GM21381 (cell line): ENCODE data around the gene KLHDC10.
"Not testable (repeated sequence)": the region's sequence is repeated elsewhere in the genome, so short reads cannot be mapped to it uniquely, and the experiment has no call there.

Experiments used
- ATAC-seq: cut with Tn5 transposase; IDR thresholded peaks from one replicate; pipeline ENCODE4 v1.9.1; 2021; ENCODE audit warnings: mild to moderate bottlenecking, moderate library complexity; ENCODE audit not compliant: unreplicated experiment

KLHDC10 gene

DNA sequence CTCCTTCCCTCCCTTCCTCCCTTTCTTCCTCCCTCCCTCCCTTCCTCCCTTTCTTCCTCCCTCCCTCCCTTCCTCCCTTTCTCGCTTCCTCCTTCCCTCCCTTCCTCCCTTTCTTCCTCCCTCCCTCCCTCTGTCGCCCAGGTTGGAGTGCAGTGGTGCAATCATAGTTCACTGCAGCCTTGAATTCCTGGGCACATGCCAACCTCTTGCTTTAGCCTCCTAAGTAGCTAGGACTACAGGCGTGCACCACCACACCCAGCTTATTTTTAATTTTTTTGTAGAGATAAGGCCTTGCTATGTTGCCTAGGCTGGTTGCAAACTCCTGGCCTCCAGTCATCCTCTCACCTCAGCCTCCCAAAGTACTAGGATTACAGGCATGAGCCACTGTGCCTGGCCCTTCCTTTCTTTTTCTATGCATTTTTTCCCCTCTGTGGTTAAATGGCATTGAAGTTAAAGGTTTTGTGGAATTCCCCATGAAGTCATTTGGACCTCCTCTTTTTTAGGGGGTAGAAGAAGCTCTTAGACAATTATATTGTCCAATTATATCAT is 9.6 kb downstream of the KLHDC10 start:
- no peak for ATAC-seq

DNA sequence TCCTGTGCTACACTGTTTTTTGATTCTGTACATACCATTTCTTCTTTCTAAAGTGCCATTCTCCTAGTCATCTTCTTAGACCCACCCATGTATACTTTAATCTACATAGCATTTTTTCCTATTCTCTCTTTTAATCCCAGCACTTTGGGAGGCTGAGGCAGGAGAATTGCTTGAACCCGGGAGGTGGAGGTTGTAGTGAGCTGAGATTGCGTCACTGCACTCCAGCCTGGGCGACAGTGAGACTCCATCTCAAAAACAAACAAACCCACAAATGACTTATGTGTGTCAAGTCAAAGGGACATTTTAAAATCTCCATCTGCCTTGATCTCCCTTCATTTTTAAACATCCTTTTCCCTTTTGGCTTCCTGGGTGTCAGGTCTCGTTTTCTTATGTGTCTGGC is 13.2 kb downstream of the KLHDC10 start:
- ATAC-seq = not testable (repeated sequence)

DNA sequence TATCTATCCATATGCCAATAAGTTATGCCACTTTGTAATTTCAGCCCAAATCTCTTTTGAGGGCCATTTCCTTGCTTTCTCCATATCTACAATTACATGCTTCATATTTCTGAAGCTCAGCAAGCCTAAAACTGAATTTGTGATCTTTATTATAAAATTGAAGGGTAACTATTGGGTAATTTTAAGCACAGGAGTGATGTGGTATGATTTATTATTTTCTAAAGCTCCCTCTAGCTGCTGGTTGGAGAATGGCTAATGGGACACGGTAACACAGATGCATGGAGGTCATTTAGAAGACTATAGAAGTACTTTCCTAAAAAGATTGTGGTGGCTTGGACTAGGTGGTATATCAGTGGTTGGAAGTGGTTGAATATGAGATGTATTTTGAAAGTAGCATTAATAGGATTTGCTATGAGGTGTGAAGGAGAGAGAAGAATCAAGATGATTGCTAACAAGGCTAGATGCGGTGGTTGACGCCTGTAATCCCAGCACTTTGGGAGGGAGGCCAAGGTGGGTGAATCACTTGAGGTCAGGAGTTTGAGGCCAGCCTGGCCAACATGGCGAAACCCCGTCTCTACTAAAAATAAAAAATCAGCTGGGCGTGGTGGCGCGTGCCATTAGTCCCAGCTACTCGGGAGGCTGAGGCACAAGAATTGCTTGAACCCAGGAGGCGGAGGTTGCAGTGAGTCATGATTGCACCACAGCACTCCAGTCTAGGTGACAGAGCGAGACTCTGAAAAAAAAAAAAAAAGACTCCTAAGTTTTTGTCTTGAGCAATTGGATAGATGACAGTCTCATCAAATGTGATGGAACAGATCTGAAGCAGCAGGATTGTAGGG is 13.9 kb downstream of the KLHDC10 start:
- ATAC-seq = no peak

DNA sequence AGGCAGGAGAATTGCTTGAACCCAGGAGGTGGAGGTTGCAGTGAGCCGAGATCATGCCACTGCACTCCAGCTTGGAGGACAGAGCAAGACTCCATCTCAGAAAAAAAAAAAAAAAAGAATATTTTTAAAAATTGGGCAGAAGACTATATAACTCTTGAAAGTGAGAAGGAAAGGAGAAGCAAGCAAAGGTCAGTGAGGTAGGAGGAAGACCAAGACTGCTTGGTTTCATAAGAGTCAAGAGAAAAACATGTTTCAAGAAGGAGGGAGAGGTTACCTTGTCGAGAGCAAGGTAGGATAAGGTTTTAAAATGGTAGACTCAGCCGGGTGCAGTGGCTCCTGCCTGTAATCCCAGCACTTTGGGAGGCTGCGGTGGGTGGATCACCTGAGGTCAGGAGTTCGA is 14.9 kb downstream of the KLHDC10 start:
- not testable (repeated sequence) for ATAC-seq

DNA sequence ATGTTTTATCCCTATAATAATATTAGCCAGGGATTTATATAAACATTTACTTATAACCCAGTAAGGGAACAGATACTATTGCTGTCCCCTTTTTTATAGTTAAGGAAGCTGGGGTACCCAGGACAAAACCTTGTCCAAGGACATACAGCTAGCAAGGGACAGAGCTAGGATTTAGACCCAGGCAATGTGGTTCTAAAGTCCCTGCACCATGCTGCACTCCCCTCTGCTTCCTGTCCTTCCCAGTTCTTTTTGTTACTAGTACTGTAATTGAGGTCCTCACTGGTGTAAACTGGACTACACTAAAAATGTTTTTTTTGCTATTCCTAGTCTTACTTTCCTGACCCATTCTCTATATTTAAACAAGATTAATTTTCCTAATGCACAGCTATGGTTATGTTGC is 16.6 kb downstream of the KLHDC10 start:
- no peak for ATAC-seq

DNA sequence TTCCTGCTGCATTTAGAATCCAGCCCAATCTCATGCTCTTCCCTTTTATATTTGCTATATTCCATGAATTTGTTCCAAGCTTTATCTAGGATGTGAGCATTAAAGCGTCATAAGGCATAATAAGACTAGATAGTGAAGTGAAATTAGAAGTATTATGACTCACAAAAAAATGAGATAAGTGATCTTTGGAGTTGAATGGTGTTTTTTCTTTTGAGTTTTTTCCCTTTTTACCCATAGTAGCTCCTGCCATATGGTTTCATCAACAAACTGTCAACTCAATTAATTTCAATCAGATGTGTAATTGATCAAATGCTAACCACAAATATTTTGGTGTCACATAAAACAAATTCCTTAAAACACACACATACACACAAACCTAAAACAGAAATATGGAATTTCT is 17.0 kb downstream of the KLHDC10 start:
- no peak for ATAC-seq

DNA sequence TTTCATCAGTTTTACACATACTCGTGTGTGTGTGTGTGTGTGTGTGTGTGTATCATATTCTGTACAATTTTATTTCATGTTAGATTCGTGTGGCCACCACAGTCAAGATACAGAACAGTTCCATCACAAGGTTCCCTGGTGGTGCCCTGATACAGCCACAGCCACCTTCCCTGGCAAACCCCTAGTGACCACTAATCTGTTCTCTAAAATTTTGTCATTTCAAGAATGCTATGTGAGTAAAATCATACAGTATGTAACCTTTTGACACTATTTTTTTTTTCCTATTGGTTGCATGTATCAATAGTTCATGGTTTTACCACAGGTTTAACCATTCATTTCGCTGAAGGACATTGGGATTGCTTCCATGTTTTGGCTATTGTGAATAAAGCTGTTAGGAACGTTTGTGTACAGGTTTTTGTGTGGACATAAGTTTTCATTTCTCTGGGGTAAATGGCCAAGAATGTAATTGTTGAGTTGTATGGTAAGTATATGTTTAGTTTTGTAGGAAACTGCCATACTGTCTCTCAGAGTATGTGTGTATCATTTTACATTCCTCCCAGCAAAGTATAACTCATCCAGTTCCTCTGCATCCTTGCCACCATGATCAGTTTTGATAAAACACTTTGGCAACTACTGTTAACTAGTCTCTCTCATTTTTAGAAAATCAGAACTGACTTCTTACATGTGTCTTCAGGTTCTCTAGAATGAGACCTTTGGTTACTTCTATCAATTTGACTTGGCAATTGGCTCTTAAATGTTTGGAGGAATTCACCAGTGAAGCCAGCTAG is 20.6 kb downstream of the KLHDC10 start:
- no peak for ATAC-seq

DNA sequence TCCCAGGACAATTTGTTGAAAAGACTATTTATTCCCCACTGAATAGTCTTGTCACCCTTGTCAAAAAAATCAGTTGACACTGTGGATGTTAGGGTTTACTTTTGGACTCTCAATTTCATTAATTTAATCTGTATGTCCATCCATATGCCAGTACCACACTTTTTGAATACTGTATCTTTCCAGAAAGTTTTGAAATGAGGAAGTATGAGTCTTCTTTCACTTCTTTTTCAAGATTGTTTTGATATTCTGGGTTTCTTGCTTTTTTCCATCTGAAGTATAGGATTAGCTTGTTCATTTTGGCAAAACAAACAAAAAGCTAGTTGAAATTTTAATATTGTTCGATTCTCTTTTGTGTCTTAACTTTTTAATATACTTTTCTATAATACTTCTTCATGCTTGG is 21.7 kb downstream of the KLHDC10 start:
- no peak for ATAC-seq

DNA sequence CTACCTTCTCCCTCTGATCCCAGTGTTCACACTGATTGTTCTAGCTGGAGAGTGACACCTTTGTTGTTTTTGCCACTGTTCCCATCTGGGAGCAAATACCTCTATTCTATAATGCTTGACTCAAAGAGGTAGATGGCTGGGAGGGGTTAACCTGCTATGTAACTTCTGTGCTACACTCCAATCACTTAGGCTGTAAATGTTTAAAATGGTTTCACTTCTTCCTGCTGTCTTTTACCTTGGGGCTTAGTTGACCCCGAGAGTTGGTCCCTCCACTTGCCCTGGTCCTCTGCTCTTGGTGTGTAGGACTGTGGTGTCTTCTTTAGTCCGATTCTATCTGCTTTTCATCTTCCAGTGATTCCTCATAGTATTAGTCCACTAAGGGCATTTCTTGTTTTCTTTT is 22.3 kb downstream of the KLHDC10 start:
- ATAC-seq = no peak

DNA sequence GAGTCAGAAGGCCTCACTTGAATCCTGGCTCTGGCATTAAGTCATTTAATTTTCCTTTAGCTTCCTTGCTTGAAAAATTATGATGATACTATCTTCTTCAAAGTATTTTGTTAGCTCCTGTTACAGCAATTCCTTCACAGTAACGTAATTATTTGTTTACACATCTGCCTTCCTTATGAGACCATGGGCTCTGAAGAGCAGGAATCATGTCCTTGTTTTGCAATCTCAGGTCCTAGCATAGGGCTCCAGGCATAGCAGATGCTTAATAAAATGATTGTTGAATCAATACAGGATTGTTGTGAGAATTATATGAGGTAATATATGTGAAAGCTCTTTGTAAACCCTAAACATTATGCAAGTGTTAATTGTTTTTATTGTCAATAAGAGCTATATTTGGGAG is 25.5 kb downstream of the KLHDC10 start:
- no peak for ATAC-seq

DNA sequence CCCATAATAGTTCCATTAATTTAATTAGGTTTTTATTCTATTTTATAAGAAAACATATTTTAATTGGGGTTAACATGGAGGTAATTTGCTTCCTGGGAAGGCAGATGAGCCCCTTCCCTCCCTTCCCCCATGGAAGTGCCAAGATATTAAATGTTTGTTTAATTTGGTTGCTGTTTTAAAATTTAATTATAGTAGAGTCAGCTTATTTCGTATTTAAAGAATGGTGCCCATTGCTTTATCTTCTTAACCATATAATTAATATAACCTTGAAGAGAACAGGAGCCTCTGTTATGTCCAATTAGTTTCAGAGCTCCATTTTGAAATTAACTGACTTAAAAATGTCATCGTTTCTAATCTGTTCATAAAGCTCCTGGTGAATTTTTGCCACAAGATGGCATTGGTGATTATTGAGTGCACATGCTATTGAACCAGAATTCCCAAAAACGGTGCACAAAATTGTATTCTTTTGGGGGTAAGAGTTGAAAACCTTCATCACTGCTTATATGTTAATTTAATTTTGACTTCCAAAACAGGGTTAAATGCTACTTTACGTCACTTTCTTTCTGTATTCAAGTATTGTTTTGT is 26.0 kb downstream of the KLHDC10 start:
- ATAC-seq = no peak

DNA sequence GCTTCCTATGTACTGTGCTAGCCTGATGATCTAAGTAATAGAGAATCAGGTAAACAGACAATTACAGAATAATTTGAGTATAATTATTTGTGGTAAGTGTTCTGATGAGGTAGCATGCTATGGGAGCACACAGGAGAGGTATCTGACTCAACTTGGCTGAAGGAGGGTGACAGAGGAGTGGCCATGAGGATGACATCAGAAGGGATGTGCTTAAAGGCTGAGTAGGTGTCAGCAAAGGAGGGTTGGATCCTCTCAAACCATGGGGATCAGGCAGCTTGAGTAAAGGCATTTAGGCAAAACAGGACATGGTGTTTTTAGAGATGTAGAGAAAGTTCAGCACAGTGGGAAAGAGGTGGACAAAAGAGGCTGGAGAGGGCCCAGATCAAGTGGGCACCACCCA is 29.0 kb downstream of the KLHDC10 start:
- no peak for ATAC-seq

DNA sequence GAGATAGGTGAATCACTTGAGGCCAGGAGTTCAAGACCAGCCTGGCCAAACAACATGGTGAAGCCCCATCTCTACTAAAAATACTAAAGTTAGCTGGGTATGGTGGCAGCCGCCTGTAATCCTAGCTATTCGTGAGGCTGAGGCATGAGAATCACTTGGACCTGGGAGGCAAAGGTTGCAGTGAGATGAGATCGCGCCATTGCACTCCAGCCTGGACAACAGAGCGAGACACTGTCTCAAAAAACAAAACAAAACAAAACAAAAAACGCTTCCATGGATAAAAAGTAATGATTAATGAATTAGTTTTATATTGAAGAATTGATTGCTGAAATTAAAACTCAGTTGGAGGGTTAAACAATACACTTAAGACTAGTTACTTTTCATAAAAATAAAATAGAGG is 32.3 kb downstream of the KLHDC10 start:
- ATAC-seq = no peak

DNA sequence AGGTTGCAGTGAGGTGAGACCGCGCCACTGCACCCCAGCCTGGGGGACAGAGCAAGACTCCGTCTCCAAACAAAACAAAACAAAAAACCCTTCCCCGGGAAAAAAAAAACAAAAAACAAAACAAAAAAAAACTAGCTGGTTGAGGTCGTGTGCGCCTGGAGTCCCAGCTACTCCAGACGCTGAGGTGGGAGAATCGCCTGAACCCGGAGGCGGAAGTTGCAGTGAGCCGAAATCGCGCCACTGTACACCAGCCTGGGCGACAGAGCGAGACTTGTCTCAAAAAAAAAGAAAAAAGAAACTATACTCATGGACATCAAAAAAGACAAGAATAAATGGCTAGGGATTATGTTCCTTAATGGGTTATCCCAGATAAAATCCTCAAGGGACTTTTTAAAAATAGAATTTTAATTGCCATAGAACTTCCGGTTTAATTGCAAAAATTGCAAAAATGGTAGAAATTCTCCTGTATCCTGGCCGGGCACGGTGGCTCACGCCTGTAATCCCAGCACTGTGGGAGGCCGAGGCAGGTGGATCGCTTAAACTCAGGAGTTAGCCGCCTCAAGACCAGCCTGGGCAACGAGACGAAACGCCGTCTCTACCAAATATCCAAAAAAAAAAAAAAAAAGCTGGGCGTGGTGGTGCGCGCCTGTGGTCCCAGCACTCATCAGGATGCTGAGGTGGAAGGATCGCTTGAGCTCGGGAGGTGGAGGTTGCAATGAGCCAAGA is 37.8 kb downstream of the KLHDC10 start:
- no peak for ATAC-seq

DNA sequence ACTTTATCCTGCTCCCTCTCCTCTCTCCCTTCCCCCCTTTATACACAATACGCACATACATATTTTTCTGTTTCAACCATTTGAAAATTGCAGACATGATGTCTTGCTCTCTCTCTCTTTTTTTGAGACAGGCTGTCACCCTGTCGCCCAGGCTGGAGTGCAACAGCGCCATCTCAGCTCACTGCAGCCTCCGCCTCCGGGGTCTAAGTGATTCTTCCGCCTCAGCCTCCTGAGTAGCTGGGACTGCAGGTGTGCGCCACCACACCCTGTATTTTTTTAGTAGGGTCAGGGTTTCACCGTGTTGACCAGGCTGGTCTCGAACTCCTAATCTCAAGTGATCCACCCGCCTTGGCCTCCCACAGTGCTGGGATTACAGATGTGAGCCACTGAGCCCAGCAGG is 38.5 kb downstream of the KLHDC10 start:
- no peak for ATAC-seq

DNA sequence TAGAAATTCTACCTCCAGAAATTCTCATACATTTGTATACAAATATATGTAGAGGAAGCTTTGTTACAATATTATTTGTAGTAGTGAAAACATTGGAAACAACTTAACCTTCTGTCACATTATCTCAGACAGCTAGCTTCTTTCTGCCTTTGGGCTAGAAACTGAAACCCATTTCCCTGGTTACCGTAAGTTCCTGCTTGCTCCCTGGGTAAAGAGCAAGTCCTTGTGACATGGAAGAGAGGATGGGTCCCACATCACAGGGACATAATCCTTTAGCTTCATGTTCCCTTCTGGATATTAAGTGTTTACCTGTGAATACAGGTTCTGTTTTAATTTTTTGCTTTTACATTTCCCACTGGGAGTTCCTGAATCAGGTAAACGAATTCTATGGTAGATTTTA is 41.8 kb downstream of the KLHDC10 start:
- no peak for ATAC-seq

DNA sequence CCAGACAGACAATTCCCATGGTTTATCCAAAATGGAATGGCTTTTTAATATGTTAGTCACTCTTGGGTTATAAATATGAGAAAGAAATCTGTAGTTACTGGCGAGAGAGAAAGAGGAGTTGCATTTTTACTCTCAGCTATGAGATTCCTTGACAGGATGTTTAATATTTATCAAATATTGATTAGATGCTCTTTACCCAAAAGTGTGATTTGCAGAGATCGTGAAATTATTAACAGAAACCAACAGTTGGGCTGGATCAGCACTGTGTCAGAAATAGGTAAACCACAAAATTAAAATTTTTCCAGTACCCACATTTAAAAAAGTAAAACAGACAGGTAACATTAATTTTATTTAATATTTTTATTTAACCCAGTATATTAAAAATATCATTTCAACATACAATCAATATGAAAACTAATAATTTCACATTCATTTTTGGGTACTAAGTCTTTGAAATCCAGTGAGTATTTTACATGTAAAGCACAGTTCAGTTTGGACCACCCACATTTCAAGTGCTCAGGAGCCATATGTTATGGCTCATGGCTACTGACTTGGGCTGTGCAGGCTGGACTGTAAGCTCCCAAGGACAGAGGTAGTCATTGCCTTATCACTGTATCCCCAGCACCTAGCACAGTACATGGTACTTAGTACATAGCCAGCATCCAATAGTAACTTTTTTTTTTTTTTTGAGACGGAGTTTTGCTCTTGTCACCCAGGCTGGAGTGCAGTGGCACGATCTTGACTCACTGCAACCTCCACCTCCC is 42.5 kb downstream of the KLHDC10 start:
- ATAC-seq = no peak

DNA sequence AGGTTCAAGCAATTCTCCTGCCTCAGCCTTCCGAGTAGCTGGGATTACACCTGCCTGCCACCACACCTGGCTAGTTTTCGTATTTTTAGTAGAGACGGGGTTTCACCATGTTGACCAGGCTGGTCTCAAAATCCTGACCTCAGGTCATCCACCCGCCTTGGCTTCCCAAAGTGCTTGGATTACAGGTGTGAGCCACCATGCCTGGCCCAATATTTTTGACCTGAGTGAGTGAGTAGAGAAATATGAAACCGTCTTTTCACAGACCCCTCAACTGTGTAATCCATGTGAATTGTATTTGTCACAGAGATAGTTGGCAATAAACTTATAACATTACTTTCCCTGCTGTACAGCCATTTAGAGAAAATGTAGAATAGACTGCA is 43.1 kb downstream of the KLHDC10 start:
- ATAC-seq = not testable (repeated sequence)

DNA sequence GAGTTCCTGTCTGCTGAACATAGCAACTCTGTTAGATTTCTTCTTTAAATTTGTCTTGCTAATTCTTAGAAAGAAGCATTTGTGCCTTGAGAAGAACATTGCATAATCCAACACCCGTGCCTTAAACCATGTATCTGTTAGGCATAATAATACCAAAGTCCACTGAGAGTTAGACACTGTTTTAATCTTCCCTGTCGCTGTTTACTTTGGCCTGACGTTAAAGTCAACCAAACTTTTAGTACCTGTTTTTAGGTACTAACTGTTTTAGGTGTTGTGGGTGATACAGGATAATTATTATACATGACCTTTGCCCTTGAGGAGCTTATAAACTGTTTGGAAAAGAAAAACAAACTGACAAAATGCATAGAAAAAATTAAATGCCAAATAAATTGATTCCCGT is 43.6 kb downstream of the KLHDC10 start:
- ATAC-seq = no peak

DNA sequence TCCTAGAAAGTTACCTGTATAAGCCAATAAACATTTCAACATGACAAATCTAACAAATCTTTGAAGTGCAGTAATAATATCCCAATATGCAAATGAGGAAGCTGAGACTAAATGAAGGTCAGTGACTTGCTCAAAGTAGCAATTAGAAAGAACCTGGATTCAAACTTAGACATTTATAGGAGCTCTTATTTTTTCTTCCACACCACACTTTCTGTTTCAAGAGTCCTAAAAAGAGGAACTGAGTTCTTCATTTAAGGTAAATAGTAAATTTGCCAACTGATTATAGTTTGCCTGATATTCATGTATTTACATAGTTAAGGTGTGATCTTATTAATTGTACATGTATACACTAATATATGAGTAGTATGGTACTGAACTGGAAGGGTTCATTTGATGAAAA is 44.0 kb downstream of the KLHDC10 start:
- ATAC-seq = no peak
